ENCODE data around the gene HOXD10.

HOXD10 gene

GRCh38 chr2:176115883-176116813 lies at the start of gene HOXD10:
Gene HOXD10, plus strand, starts transcription at chr2:176116778. Its CDS starts 56 bp downstream, at chr2:176116834.
- no peak for DNase-seq

GRCh38 chr2:176067589-176068418 lies 48.8 kb upstream of the HOXD10 start:
- DNase-seq, result no peak

DNA sequence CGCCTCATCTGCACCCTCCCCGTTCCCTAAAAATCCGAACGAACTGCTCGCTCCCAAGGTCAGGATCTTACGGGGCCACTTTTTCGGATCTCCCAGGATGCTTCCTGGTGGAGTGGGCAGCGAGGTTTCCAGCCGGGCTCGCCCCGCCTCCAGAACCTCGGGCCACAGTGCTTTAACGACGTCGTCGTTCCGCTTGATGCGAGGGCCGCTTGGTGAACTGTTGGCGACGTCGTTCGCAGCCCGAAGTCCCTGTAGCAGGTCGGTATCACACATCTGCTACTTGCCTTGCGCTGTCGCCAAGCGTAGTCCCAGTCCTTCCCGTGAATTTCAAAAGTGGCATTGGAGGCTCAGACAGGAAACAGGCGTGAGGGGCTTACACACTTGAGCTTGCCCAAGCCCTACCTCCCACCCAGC lies 48.2 kb upstream of the HOXD10 start:
- no peak for DNase-seq

DNA sequence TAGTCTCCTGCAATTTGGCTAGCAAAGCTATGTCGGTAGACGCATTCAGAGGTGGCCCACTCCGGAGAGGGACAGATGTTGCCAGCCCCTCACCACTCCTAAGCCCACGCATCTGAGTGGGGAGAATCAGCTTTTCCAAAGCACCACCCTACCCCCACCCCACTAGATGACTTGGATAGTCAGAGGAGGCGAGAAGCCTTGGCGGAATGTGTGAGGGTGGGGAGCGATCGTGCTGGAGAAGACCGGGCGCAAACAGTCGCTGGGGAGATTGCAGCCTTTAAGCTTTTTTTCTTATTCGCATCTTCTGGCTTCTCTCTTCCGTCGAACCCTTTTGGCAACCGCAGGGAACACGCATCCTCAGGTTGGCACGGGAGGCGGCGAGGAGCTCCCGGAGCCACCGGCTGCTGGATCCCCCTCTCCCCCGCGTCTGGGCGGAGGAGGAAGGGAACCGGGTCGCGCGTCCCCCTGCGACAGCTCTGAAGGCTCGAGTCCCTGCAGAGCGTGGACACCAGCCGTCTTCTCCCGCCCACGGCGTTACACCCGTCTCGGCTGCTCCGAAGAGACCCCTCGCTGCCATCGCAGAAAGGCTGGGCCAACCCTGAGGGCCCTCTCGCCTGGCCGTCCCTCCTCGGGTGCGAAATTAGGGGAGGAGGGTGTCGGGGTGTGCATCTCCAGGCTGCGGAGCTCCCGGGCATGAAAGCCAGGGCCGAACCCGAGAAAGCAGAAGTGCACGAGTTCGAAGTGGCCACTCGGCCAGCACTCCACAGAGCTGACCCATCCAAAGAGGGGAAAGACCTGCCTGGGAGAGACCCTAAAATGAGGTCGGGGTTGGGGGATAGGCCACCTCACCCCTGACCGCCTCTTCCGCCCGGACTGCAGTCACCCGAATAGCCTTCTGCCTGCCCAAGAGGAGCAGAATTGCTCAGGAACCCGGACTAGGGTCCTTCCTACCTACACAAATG lies 45.0 kb upstream of the HOXD10 start:
- DNase-seq, result no peak

- no peak for DNase-seq
These were observed 44.3 kb upstream of the HOXD10 start for GRCh38 chr2:176072292-176072669.

GRCh38 chr2:176072951-176073904 lies 43.4 kb upstream of the HOXD10 start:
- no peak for DNase-seq

DNA sequence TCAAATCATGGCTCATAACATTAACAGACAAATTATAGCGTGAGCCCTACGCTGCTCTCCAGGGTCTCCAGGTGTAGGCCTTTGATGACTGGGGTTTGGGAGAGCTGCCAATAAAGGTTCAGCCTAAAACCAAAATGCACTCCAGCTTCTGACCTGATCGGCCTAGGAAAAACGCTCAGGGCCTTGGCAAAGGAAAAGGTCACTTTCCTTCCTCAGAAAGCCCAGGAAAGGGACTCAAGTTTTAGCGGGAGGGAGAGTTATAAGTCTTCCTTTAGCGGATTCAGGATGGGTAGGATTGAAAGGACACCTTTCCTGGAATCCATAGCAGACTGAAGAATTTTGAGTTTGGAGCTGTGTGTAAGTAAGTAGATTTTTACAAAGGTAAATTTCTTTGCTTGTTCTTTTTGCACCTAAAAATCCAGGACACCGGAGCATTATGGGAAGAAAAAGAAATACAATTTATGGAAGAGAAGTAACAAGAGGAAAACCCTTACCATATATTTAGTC lies 41.6 kb upstream of the HOXD10 start:
- no peak for DNase-seq

DNA sequence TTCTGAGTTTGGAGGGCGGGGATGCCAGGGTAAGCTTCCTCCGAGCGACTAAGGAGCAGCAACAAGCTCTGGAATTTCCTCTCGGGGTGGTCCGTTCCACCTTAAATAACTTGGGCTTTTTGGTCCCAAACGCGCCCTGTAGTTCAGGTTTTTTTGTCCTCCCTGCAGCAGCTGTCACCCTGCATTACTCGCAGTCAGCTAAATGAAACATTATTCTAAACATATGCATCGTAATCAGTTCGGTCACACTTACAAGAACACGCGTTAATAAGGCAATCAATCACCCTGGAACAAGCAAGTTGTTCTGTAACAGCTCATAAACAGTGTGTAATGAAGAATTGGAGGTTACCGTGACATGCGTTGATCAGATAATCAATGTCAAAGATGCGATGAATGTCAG lies 41.1 kb upstream of the HOXD10 start:
- no peak for DNase-seq

DNA sequence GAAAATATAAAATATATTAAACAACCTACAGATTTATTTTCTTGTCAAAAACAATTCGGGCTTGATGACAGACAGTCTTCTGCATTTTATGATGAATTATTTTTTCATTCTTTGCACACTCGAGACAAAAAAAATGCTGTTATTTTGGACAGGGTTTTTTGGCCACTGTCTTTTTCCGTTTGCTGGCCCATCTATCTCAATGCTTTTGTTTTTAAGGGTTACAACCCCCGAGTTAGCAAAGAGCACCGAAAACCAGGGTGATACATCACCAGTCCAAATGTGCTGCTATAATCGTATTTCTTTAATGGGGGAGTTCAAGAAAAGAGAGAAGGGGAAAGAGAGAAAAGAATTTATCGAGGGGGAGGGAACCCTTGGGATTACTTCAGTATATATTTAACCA lies 40.5 kb upstream of the HOXD10 start:
- no peak for DNase-seq

DNA sequence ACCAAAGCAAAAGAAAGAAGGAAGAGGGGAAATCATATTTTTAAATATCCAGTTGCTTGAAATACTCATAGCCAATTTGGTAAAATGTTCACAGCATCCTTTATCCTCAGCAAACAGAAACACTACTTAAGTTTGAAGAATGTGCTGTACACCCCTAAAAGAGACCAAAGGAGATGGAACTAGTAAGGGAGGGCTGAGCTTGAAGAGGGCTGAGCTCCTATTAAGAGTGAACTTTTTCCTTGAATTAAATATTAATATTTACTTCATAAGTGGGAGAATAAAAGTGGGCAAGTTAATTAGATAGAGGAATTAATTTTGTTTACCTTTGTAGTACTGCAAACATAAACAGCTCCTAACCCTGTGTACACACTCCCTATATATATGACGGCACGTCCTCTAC lies 39.8 kb upstream of the HOXD10 start:
- DNase-seq, result no peak

- no peak for DNase-seq
These were observed 37.9 kb upstream of the HOXD10 start for GRCh38 chr2:176078541-176079284.

- no peak for DNase-seq
These were observed 37.2 kb upstream of the HOXD10 start for GRCh38 chr2:176079285-176079830.

- DNase-seq, result no peak
These were observed 36.6 kb upstream of the HOXD10 start for GRCh38 chr2:176079831-176080539.

DNA sequence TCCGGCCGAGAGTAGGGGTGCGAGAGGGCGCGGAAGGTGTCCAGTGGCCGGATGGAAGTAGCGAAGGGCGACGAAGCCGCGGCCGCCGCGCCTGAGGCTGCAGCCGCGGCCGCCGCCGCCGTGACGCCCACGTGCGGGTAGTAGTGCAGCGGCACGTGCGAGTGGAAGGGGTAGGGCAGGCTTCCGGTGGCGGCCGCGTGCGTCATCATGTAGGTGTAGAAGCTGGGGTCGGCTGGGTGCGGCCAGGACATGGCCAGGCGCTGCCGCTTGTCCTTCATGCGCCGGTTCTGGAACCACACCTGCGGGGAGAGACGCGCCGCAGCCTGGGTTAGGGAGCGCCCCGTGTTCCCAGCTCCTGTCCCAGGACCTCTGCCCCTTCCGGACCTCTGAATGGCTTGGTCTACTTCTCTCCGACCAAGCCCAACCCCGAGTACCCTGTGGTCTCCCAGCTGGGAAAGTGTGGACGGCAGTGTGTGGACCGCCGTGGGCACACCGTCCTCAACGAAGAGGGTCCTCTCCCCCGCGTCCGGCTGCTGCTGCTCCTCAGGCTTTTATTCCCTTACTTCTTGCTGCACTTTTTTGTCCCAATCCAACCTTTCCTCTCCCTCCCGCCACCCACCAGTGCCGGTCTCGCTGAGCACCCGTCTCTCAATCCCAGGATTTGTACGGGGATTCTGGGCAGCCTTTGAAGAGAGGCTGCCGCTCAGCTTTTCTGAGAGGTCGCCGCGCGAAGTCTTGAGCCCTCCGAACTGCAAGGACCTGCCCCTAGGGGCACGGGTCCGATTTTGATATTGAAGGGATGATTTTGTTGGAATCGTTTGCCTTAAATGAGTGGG lies 35.8 kb upstream of the HOXD10 start:
- no peak for DNase-seq

- DNase-seq, result no peak
These were observed 35.2 kb upstream of the HOXD10 start for GRCh38 chr2:176081376-176081836.

GRCh38 chr2:176081837-176082524 lies 34.6 kb upstream of the HOXD10 start:
- DNase-seq, result no peak

GRCh38 chr2:176082525-176082823 lies 34.1 kb upstream of the HOXD10 start:
- DNase-seq, result no peak
